Measurements from ENCODE around the gene QRICH1.

DNA sequence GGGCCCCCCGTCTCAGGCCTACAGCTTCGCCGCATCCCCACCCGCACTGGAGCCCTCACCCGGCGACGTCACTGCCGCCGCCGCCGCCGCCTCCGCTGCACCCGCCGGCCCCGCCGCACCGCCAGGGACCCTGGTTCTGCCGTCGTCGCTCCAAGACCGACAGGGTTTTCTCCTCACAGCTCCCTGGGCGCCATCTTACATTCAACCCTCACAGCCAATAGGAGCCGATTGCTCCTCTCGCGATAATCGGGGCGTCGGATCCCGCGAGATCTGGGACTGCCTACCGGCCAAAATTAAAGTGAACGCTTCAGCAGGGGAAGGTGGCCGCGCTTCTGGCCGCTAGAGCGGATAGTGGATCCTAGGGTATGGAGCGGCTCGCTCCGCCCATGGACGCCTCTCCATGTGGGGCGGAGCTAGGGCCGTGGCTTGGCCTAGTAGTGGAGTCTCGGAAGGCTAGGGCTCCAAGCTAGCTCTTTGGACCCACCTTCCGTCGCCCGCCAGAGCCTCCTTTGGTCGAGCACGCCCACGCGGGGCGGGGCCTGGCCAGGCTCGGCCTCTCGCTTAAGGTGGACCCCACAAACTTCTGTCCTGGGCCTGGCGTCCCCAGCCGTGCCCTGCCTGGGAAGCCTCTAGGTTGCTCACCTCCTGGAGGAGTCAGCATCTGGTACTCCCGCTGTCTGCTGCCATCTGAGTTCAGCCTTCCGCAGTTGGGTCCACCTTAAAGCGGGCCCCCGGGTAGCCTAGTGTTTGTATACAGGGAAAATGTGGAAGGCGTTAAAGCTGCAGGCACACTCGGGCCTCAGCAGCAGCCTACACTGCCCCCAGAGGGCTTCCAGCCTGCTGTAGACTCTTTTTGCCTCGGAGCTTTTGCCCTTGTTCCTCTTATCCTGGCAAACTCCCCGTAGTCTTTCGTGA is at the start of gene QRICH1:
- TF ChIP-seq, protein P1, sequence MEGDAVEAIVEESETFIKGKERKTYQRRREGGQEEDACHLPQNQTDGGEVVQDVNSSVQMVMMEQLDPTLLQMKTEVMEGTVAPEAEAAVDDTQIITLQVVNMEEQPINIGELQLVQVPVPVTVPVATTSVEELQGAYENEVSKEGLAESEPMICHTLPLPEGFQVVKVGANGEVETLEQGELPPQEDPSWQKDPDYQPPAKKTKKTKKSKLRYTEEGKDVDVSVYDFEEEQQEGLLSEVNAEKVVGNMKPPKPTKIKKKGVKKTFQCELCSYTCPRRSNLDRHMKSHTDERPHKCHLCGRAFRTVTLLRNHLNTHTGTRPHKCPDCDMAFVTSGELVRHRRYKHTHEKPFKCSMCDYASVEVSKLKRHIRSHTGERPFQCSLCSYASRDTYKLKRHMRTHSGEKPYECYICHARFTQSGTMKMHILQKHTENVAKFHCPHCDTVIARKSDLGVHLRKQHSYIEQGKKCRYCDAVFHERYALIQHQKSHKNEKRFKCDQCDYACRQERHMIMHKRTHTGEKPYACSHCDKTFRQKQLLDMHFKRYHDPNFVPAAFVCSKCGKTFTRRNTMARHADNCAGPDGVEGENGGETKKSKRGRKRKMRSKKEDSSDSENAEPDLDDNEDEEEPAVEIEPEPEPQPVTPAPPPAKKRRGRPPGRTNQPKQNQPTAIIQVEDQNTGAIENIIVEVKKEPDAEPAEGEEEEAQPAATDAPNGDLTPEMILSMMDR (IDR thresholded peaks at IDR 0.05), result peak in 2 of 3 experiments; percentile 49 to 50
- TF ChIP-seq POLR2A (IDR thresholded peaks at IDR 0.05), result peak; percentile 36

All from testis (tissue), 2 donors.